GM19468 (cell line): ENCODE results near the gene AGTPBP1.

Source experiments
- ATAC-seq: cut with Tn5 transposase; IDR thresholded peaks from one replicate; pipeline ENCODE4 v1.9.1; 2021; ENCODE audit warnings: mild to moderate bottlenecking, moderate library complexity, moderate number of reproducible peaks; ENCODE audit not compliant: unreplicated experiment; ENCODE audit errors: extremely low read depth

The AGTPBP1 gene

DNA sequence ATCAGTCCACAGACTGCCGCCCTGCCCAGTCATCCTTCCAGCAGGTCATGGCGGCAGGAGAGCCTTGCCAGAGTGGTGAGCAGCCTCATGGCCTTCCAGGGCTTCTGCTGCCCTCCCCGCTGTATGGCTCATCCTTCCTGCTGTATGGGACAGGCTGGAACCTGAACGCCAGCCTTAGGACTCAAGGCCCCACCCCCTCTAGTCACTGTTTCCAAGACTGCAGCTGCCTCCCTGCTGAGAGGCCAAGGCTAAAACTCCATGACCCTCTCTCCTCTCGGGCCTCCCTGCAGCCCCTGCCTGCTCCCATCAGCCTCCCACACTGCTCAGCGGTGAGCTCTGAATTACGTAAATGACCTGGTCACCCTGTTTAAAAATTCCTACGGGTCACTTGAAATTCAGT lies 227.5 kb downstream of the AGTPBP1 start:
- ATAC-seq, result no peak

DNA sequence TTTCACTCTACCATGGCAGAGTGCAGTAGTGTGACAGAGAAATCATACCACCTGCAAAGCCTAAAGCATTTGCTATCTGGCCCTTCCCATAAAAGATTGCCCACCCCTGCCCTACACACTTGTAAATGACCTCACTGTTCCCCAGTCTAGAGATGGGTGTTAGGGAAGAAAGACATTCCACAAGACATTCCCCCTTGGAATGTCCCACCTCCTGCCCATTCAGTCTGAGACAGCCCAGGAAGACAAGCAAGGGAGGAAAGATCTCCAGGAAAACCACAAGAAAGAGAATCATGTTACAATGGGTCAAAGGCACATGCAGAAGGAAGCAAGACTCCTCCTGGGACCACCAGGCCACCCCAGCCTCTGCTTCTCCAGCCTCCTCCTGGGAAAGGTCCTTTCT lies 230.0 kb downstream of the AGTPBP1 start:
- ATAC-seq, result no peak

DNA sequence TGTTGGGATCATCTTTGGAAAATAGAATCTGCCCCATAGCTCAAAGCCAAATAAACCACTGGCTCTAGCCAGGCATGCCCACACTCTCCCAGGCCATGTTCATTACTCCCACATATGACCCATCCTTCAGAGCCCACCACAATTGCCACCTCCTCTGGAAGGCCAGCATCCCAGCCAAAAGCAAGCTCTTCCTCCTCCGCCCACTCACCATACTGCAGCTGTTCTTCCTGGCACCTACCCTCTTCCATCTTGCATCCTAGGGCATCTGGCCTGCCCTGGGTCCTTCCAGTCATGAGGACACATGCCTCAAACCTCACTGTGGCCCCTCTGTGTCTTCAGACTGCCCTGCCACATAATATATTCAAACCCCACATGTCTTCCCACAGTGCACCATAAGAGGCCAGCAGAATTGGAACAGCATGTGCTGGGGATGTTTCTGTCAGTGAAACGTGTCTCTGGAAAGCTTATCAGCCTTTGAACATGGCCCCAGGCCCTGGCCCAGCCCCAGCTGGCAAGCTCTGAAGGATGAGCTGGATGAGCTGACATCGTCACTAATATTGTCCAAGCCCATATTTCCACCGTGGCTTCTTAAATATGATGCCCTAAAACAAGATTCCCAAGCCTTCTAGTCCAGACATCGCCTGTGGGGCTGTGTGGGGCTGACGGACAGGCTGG lies 230.8 kb downstream of the AGTPBP1 start:
- no peak for ATAC-seq

DNA sequence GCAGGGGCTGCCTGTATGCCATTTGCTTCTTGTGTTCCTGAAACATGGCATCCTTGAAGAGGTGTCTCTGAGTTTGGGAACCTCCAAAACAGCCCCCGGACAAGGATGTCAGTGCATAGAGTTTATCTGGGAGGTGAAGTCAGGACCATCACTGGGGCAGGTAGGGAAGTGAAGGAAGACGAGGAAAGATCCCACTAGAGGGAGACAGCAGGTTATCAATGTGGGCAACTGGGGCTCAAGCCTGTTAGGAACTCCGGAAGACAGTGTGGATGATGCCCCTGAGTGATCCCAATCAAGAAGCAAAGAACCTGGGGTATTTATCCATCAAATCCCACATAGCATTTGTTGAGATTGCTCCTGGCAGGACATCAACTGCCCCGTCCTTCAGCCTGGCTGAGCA lies 233.1 kb downstream of the AGTPBP1 start:
- no peak for ATAC-seq

DNA sequence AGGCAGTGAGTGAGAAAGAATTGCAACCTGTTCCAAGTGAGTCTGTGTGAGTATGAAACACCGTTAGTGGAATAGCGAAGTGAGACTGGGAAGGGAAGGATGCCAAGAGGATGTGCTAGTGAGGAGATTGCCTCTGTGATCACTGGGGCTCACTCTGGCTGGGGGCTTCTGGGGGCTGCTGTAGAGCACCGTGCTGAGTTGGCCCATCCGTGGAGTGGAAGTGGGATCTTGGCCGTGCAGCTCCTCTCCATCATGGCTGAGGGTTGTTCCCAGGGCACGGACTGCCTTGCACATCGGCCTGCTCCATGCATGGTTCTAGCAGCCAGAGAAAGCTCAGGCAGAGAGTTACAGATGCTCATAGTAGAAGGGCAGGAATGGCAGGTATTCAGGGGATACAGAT lies 236.1 kb downstream of the AGTPBP1 start:
- no peak for ATAC-seq

DNA sequence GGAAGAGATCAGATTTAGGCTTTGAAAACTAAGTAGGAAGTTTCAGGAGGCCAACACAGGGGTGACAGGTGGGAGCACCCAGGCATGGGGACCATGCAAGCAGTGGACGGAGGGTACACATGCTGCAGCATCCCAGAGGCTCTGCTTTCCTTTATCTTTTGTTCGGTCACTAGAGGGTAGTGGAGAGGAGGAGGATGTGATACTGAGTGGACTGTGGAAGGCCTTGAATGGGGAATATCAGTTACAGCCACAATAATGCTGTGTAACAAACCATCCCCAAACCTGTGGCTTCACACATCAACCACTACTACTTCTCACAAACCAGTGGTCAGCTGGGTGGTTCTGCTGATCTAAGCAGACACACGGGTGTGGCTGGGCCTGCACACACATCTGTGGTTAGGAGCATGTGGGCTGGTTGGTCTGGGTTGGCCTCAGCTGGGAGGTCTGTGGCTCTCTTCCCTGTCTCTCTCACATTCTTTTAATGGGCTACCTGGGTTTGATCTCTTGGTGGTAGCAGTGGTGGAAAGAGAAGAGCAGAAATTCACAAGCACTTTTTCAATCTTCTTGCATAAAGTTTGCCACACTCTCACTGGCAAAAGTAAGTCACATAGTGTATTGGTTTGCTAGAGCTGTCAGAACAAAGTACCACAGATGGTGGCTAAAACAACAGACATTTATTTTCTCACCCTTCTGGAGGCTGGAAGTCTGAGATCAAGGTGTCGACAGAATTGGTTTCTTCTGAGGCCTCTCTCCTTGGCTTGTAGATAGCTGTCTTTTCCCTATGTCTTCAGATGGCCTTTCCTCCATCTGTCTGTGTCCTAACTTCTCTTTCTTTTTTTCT lies 238.7 kb downstream of the AGTPBP1 start:
- ATAC-seq, result no peak

DNA sequence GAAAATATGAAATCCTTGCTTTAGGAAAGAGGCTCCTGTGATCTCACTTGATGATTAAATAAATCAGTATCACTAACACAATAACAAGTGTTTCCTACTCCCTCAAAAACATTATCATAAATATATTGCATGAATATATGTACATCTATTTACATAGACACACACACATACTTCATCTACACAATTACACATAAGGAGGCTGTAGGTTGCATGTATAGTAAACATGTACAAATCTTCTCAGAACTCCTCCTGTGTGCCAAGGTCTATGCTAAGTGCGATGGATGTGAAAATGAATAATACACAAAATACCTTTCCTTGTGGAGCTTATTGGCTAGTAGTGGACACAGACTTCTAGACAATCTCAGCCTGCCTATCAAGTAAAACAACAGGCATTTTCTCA lies 239.9 kb downstream of the AGTPBP1 start:
- ATAC-seq, result no peak

DNA sequence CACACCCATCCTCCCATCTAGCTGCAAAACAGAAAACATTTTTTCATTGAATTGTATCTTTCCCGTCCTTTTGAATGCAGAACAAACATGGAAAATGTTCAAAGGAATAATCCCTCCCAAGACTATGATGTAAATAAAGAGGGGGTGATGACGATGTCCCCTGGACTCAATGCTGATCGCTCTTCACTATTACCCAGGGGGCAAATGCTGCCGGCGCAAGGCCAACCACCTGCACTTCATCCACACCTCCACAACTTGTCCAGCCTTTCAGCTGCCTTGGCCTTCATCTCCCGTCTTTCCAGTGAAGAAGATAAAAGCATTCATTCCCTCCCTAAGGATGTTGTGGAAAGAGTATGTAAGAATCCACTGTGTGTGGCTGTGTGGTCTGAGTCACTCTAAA lies 240.3 kb downstream of the AGTPBP1 start:
- no peak for ATAC-seq
